Stomach (tissue), 4 donors: ENCODE measurements around the gene PEF1.

Source experiments
- CTCF ChIP-seq, 7 experiments: fragments of 450-650 bp in 4 of 7; fragments of 200-600 bp in 3 of 7; sonication (generic) in 3 of 7; IDR thresholded peaks; one replicate each; pipeline ENCODE4 v1.5.1; 2016 to 2019; ENCODE audit warnings: antibody characterized with exemption in 7 of 7, control low read depth in 2 of 7, mild to moderate bottlenecking in 1 of 7
- POLR2A ChIP-seq, 4 donors: fragments of 450-650 bp; IDR thresholded peaks; one replicate each; pipeline ENCODE4 v1.6.1; 2016; ENCODE audit warnings: antibody characterized with exemption in 4 of 4, control low read depth in 2 of 4, mild to moderate bottlenecking in 1 of 4, moderate library complexity in 1 of 4
- POLR2AphosphoS5 ChIP-seq, 3 donors: sonication (generic); formaldehyde crosslinking; IDR thresholded peaks; one replicate each; pipeline ENCODE4 v1.6.1; 2016; ENCODE audit warnings: antibody characterized with exemption in 3 of 3

- TF ChIP-seq CTCF (IDR thresholded peaks at IDR 0.05) (peak in 6 of 7 experiments; percentile 7 to 95 (median 81)), POLR2A (IDR thresholded peaks at IDR 0.05) (no peak), POLR2AphosphoS5 (IDR thresholded peaks at IDR 0.05) (peak in 1 of 3 donors; percentile 53)
These were observed 50.7 kb downstream of the PEF1 start for GRCh38 chr1:31593770-31594632.
